Stimulated activated naive CD4-positive, alpha-beta T cell (primary cell): Measurements from ENCODE around the gene MMD.
"Not testable (repeated sequence)": the region's sequence is repeated elsewhere in the genome, so short reads cannot be mapped to it uniquely, and the experiment has no call there.

Experiments used
- DNase-seq, 6 experiments: peaks; one replicate each; lab custom pipeline; 2025; lab: John Stamatoyannopoulos, UW

The MMD gene, protein sequence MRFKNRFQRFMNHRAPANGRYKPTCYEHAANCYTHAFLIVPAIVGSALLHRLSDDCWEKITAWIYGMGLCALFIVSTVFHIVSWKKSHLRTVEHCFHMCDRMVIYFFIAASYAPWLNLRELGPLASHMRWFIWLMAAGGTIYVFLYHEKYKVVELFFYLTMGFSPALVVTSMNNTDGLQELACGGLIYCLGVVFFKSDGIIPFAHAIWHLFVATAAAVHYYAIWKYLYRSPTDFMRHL

DNA sequence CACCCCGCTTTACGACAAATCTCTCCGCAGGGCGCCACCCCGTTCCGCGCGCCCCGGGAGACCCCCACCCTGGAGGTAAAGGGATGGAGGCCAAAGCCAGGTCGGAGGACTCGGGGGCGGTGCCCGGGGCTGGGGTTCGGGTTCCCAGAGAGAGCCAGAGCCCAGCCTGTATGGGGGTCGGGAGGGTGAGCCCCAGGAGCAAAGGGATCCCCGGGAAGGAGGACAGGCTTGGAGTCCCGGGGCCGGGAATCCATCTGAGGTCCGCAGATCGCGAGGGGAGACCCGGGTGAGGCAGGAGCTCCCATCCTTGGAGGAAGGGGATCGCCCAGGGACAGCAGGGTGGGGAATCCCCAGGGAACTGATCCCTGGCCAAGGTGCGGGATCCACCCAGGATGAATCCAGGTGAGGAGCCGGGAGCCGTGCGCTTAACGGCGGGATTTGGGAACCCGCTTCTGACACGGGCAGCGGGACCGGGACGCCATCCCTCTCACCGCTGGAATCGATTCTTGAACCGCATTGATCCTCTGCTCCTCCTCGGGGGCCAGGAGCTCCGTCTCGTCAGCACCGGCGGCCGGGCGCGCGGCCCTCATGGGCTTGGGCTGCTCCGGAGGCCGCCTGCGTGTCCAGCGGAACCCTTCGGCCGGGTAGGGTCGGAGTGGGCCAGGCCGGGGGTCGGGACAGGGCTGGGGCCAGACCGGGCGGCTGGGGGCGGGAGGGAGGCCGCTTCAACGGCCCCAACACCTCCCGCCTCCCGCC is at the start of gene MMD:
MMD (minus strand) TSS at position 657 of the 756 bp plus-strand sequence; CDS start at position 517, 140 bp downstream.
- peak in 3 of 6 experiments; percentile 15 to 45 (median 34) for DNase-seq

DNA sequence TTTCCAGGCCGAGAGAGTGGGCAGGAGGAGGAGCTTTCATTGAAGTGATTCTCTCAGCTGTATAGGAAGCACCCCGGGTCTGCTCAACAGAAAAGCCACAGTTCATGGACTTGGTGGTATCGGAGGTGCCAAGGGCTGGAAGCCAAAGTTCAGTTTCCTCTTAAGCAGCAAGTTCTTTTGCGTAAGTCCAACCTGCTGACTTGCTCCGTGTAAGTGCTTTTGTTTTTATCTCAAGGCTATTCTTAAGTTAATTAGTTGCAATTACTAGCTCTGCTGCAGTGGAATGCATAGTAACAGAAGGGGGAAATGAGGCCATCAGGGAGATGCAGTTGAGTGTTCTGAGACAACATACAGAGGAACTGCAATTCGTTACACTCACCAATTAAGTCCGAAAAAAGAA is 45.0 kb upstream of the MMD start:
- no peak for DNase-seq

DNA sequence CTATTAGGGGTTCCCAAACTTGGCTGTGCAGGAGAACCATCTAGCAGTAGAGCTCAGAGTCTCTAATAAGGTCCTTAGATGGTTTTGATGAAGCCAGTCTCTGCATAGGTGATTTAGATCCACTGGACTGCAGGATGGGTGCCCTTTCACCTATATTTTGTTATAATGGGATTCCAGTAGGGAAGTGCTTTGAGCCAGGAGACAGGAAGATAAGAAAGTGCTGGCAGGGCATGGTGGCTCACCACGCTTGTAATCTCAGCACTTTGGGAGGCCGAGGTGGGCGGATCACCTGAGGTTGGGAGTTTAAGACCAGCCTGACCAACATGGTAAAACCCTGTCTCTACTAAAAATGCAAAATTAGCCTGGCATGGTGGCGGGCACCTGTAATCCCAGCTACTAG is 44.1 kb upstream of the MMD start:
- not testable (repeated sequence) for DNase-seq

DNA sequence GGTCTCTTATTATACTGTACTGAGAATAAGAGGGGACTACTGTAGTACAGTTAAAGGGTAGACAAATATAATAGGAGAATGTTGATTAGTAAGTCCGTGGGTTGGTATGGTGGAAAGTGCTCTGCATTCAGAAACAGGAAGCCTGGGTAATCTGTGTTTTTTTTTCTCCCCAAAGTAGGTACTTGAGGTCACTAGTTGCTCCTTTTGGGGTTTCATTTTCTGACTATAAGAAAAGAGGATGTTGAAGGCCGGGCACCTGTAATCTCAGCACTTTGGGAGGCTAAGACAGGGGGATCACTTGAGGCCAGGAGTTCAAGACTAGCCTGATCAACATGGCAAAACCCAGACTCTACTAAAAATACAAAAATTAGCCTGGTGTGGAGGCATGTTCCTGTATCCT is 42.0 kb upstream of the MMD start:
- DNase-seq: no peak

DNA sequence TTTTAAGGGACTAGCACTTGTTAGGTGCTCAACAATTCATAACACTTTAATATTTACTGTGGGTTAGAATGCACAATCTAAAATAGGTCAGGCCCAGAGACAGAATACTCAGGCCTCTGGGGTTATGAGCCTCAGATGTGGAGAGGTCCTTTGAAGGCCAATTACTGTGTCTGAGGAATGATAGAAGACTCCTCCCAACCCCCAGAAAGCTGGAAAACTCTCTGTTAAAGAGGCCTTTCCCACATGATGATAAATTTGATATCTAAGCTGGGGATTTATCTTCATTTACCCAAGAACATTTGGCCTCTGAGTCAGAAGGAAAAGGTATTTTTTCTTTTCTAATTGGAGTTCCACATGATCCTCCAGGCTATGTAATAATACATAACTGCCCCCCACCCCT is 41.1 kb upstream of the MMD start:
- DNase-seq: no peak

DNA sequence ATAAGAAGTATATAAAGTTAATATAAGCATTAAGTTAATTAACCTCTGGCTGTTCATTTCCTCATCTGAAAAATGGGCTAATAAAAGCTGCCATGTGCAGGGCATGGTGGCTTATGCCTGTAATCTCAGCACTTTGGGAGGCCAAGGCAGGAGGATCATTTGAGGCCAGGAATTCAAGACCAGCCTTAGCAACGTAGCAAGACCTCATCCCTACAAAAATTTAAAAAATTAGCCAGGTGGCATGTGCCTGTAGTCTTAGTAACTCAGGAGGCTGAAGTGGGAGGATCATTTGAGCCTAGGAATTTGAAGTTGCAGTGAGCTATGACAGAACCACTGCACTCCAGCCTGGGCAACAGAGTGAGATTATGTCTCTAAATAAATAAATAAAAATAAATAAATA is 40.6 kb upstream of the MMD start:
- no peak for DNase-seq

DNA sequence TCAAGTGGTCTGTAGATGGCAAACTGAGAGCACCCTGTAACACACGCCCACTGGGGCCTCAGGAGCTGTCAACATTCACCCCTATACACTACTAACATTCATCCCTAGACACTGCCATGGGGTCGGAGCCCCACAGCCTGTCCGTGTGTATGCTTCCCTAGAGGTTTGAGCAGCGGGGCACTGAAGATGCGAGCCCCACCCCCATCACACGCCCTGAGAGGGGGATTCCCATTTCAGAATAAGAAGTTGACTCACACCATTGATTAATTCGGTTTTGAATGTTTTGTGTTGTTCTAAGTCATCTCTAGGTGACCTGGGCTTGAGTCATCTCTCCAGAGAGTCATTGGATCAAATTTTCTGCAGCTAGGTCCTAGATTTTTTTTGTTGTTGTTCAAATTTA is 37.3 kb upstream of the MMD start:
- DNase-seq: no peak

DNA sequence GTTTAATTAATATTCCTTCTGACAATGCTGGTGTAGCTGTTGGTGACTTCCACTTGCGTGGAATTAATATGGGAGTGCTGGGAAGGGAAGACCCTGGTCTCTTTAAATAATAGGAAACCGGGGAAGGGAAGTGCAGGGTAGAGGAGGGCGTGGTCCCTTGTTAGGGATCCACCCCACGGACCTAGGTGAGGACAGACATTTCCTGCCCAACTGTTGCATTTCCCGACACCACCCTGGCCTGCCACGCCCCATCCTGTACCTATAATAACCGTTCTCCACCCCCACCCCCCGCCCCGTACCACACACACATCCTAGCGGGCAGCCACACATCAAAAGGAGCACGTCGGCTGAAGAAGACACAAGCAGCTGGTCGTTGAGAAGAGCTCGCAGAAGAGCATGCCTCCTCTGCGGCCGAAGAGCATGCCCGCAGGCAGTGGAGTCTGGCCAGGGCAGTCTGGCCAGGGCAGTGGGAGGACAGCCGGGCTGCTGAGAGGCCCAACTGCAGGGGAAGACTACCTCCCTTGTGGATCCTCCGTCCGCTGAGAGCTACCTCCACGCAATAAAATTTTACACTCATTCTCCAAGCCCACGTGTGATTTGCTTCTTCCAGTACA is 36.8 kb upstream of the MMD start:
- no peak for DNase-seq

DNA sequence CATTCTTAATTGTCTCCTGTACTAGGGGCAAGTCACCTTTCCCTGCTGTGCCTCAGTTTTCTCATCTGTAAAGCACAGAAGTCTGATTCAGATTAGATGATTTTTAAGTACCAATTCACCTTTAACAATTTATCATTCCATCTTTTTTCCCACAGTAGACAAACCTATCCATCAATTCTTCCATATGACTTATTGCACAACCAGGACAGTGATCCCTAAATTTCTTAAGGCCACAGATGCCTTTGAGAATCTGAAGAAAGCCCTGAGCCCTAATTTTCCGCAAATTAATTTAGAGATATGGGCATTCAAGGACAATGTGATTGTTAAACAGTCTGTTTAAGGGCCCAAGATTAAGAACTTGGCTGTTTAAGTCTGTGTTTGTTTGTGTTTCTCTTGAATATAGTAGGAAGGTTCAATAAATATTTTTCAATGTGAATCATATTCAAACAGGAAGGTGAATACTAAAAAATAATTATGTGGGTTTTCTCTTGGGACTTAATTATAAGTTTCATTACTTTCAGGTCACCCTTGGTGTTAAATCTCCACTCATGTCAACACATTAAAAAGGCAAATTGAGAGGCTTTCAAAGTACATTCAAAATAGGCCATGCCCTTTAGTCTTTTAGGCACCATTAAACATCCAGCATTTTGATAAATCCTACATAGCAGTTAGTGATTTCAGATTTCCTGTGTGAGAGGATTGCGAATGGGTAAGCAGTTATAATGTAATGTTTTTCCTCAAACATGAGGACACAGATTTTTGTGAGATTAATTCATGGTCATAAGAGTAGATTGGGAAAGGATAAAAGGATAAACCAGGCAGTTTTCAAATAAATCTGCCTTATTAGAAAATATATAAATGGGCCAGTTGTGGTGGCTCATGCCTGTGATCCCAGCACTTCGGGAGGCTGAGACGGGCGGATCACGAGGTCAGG is 34.9 kb upstream of the MMD start:
- no peak for DNase-seq

DNA sequence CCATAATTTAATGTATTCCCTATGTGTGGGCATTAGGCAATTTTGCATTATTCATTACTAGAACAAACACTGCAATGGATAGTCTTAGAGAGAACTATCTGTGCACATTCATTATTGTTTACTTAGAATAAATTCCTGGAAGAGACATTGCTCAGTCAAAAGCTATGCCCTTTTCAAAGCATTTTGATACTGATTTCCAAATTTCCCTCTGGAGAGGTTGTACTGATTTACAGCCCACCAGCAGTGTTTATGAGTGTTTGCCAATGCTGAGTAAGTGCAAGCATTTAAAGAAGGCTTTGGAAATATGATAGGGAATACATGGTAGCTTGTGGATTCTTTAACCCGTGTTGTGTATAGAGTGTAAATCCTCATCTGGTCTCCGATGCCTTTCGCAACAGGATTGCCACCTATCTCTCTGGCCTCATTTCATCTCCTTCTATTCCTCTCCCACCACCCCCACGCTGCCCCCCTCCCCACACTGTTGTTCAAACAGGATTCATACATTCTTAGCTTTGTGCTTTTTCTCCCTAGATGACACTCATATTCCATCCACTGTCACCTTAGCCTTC is 33.4 kb upstream of the MMD start:
- DNase-seq: no peak

DNA sequence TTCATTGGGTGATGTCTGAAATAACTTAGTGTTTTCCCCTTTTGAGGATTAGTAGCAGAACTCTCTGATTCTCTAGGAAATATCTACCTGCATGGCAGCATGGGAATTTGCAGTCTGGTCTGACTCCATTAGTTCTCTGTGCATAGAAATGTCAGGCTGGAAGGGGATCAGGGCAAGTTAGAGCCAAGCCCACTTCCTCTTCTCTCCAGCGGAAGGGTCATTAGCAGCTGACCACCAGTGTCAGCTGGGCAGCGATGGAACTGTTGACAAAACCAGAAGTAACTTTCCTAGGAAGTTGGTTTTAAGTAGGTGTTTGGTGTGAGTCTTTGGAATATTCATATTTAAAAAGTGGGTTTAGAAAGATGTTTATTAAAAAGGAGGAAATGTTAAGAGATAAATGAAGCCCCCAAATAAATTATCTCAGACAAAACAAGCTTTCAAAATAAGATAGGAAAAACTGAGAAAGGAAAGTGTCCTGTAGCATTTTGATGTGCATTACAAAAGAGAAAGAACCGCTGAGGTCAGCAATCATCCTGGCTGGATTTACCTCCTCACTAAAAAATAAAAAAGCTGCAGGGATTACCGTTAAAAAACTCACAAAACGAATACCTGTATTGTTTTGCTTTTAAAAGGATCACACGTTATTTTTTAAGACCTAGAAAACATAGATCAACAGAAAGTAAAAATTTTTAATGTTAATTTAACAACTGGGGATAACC is 32.4 kb upstream of the MMD start:
- no peak for DNase-seq

DNA sequence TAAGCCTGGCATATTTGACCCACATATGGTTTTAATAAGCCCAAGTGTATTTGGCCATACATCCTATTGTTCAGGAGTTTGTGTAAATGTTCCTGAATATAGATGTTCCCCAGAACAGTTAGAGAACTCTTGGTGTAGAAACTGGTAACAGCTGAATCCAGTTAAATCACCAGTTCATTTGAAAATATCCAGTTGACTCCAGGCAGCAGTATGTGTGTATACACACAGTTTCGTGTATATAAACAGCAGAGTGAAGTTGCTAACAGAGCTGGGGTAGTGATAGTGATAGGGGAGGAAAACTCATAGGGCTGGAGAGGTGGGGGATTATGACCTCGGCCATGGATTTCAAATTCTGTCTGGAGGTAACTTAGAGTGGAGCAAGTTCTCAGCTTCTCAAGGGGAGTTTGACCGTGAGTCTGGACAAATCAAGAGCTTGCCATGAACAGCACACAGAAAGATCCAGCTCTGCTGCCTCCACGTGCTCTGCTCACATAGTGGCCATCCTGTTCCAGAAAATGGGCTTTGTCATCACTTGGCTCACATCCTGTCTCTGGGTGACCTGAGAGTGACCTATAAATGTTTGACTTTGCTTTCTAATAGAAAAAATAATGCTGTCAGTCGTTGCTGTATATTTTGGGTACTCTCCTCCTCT is 30.6 kb upstream of the MMD start:
- no peak for DNase-seq

DNA sequence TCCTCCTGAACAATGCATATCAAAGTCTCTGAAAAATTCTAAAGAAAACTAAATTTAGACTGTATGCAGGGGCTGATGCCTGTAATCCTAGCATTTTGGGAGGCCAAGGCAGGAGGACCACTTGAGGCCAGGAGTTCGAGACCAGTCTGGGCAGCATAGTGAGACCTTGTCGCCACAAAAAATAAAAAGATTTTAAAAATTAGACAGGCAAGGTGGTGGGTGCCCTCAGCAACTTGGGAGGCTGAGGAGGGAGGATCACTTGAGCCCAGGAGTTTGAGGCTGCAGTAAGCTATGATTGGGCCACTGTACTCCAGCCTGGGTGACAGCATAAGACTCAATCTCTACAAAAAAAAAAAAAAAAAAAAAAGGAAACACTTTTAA is 30.1 kb upstream of the MMD start:
- no peak for DNase-seq

DNA sequence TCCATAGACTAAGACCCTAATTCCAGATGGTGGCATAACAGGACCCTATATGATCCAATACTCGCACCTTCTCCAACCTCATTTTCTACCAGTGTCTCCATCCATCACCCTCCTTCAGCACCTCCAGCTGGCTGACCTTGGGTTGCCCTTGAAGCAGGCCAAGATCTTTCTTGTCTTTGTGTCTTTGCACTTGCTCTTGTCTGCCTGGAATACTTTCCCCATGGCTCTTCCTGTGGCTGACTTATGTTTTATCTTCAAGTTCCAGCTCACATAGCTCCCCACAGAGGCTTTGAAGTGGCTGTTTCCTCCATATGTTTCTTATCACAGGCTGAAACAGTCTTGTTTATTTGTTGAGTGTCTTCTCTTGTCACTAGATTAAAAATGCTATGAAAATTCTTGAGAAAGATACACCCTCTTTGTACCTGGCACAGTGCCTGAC is 29.6 kb upstream of the MMD start:
- no peak for DNase-seq

DNA sequence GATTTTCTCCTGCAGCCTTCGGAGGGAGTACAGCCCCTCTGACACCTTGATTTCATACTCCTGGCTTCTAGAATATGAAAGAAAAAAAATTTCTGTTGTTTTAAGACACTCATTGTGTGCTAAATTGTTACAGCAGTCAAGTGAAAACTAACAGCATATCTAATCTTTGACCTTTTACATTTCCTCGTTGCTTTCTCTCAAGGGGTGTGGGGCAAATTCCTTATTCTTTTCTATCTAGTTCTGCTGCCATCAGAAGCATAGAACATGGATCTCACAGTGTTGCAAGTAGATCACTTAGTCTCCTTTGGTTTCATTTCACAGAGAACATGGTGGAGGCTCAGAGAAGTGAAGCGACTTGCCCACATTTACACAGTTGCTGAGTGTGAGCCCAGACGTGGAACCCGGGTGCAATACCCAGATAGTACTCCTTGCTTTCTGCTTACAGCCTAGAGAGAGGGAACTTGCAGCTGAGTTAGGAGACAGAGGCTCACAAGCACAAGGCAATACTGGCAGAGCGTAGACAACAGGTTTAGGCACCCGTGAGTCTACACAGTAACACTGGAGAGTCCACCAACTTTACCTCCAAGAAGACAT is 28.7 kb upstream of the MMD start:
- DNase-seq: no peak

DNA sequence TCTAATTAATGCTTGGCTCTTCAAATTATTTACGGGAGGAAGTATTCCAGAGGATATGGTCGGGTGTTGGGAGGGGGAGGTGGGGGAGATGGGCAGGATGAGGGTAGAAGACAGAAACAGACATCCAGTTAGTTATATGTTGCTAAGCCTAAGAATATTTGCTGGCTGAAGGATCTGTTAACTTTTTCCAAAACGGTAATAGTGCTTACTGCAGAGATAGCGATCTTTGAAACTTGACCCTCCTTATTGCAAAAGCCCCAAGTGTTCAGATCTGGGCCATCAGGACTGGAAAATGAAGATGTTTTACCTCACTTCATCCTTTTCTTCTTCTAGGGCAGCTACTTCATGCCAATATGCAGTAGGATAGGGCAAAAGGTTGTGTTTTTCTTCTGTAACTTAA is 27.0 kb upstream of the MMD start:
- no peak for DNase-seq

DNA sequence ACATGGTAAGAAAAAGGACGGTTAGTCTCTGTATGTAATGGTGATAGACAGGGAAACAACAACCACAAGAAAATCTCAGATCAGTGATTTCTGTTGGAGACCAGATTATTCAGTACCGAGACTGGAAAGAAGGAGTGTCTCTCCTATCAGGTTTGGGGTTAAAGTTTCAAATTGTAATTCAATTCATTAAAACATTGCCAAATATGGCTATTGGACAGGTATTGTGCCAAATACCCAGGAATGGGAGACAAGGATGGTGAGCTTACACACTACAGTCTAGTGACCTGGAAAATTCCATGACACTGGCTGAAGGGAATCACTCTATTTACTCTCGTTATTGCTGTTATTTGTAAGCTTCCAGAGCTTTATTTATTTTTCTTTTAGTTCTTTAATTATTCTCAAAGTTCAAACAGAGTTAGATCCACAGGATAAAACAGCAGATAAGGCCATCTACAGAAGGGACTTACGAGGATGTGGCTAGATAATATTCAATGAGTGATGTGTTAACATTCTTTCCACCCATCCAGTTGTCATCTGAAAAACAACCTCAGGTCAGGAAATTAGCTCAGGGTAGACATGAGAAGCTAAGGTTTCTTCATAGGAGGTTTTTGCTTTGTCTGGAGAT is 25.1 kb upstream of the MMD start:
- DNase-seq: no peak

DNA sequence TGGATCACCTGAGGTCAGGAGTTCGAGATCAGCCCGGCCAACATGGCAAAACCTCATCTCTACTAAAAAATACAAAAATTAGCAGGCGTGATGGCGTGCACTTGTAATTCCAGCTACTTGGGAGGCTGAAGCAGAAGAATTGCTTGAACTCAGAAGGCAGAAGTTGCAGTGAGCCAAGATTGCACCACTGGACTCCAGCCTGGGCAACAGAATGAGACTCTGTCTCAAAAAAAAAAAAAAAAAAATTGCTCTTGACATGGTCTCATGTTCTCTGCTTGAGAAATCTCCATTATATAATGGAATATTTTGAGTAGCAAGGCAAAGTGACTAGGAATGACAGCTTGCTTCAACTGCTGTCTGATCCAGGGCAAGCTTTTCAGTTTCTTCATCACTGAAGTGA is 24.4 kb upstream of the MMD start:
- not testable (repeated sequence) for DNase-seq

DNA sequence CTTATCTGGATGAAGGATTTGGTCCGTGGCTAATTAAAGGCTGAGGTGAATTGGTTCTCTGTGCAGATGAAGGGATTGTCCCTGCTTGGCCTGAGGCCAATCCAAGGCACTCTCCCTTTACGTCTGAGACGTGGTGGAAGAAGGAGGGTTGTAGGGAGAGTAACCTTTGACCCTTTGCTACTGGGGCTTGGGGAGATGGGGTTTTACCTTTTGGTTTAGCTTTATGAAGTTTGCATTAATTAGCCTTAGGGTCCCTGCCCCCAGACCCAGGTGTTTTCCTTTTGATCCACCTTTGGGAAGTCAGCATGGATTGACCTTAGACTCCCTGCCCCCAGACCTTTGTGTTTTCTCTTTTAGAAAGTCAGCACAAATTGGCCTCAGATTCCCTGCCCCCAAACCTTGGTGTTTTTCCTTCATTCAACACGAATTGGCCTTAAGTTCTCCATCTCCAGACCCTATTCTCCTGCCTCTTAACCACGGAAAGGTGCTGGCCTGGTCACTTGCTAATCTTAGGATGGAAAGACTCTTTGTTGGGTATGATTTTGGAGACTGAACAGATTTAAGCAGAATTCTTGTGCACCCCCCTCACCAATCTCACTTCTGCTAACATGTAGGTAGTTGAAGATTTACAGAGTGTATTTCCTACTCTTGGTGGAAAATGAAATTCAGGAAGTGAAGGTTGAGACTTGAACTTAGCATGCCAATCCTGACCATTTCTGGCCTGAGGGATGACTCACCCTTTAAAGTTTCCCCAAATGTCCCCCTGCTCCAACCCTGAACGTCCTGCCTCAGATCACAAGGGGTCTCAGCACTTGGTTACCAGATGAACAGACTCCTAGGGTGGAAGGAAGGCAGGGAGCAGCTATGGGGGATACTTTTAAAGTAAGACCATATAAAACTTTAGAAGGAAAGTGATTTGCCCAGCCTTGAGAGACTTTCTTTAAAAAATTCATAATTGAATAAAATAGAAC is 23.1 kb upstream of the MMD start:
- DNase-seq: no peak
